H1 (cell line): Measurements from ENCODE around the gene TTC28. TPM values are rescaled to one million over a fixed set of nuclear protein-coding genes. Genes with fewer than 3 reads are reported as not detected.

ENCODE experiments used
- CTCF ChIA-PET: fragments of 300-600 bp; sonication (Branson Sonifier 250); formaldehyde crosslinking; loops from one replicate; lab custom pipeline; 2021; ENCODE audit not compliant: partially characterized antibody; lab: Charles Lee
- POLR2A ChIA-PET: fragments of 300-600 bp; sonication (Branson Sonifier 250); formaldehyde crosslinking; loops from one replicate; lab custom pipeline; 2021; ENCODE audit warnings: inconsistent platforms; ENCODE audit not compliant: partially characterized antibody; lab: Charles Lee
- DNase-seq, 2 experiments: peaks; one replicate each; pipeline versions ENCODE4 v3.0.0 to v3.0.0-alpha.2; 2010 to 2022; ENCODE audit warnings: low spot score in 2 of 2, low read depth in 1 of 2, mixed read lengths in 1 of 2
- FAIRE-seq: peaks from 2 replicates; lab custom pipeline; 2011; peaks lifted over from hg19 to GRCh38; lab: Jason Lieb, UNC
- H2AFZ ChIP-seq: 2 replicates; pipeline ENCODE4 v1.8.1; 2012; ENCODE audit warnings: low read length, inconsistent platforms
- H2AK5ac ChIP-seq: 2 replicates; pipeline ENCODE4 v1.6.1; 2013; ENCODE audit warnings: low read depth, low read length
- H2BK120ac ChIP-seq: replicated peaks from 2 replicates; pipeline ENCODE3; 2013; ENCODE audit warnings: low read depth, low read length, inconsistent platforms
- H2BK12ac ChIP-seq: 2 replicates; pipeline ENCODE4 v1.6.1; 2013; ENCODE audit warnings: low read depth, low read length
- H2BK15ac ChIP-seq: 2 replicates; pipeline ENCODE4 v1.6.1; 2013; ENCODE audit warnings: low read length
- H2BK20ac ChIP-seq: 2 replicates; pipeline ENCODE4 v1.6.1; 2013; ENCODE audit warnings: low read length
- H2BK5ac ChIP-seq: 2 replicates; pipeline ENCODE4 v1.6.1; 2013; ENCODE audit warnings: low read depth, low read length
- H3K14ac ChIP-seq: 2 replicates; pipeline ENCODE4 v1.6.1; 2013; ENCODE audit warnings: inconsistent platforms; ENCODE audit not compliant: insufficient read length
- H3K18ac ChIP-seq: 2 replicates; pipeline ENCODE4 v1.6.1; 2013; ENCODE audit warnings: low read length; ENCODE audit errors: extremely low read depth
- H3K23ac ChIP-seq: 2 replicates; pipeline ENCODE4 v1.6.1; 2013; ENCODE audit warnings: inconsistent platforms; ENCODE audit not compliant: insufficient read length
- H3K23me2 ChIP-seq: 2 replicates; pipeline ENCODE4 v1.6.1; 2013; ENCODE audit warnings: low read depth, low read length
- H3K27ac ChIP-seq: 2 replicates; pipeline ENCODE4 v1.6.1; 2011; ENCODE audit warnings: low read depth, low read length, inconsistent platforms
- H3K27me3 ChIP-seq, 4 experiments: replicated peaks in 1 of 4; 1 replicate in 1 of 4; 2 replicates in 3 of 4; pipeline versions ENCODE4 v1.6.1 to v1.8.1; 2011 to 2013; ENCODE audit warnings: low read length in 3 of 4, mild to moderate bottlenecking in 3 of 4, inconsistent platforms in 2 of 4, mixed read lengths in 2 of 4, moderate library complexity in 1 of 4; ENCODE audit not compliant: control insufficient read depth in 3 of 4, insufficient read depth in 3 of 4; ENCODE audit errors: extremely low read depth in 1 of 4
- H3K36me3 ChIP-seq, 4 experiments: 2 replicates each; pipeline versions ENCODE4 v1.6.1 to v1.8.1; 2011 to 2013; ENCODE audit warnings: mild to moderate bottlenecking in 4 of 4, low read length in 3 of 4, moderate library complexity in 2 of 4, control low read depth in 1 of 4, inconsistent platforms in 1 of 4; ENCODE audit not compliant: insufficient read depth in 4 of 4, control insufficient read depth in 2 of 4
- H3K4ac ChIP-seq: replicated peaks from 2 replicates; pipeline ENCODE3; 2013; ENCODE audit warnings: low read length, low read depth, mixed read lengths, inconsistent platforms; ENCODE audit not compliant: insufficient read length
- H3K4me1 ChIP-seq, 4 experiments: replicated peaks in 1 of 4; 1 replicate in 1 of 4; 2 replicates in 3 of 4; pipeline versions ENCODE4 v1.6.1 to v1.8.1; 2011 to 2013; ENCODE audit warnings: low read length in 3 of 4, inconsistent platforms in 2 of 4, mixed read lengths in 1 of 4; ENCODE audit not compliant: insufficient read depth in 4 of 4, control insufficient read depth in 3 of 4
- H3K4me2 ChIP-seq, 2 experiments: 2 replicates each; pipeline versions ENCODE4 v1.6.1 to v1.8.1; 2011 to 2013; ENCODE audit warnings: low read depth in 2 of 2, low read length in 2 of 2, control low read depth in 1 of 2, inconsistent platforms in 1 of 2, mild to moderate bottlenecking in 1 of 2; ENCODE audit not compliant: insufficient read depth in 1 of 2
- H3K4me3 ChIP-seq, 4 experiments: fragments of 200-600, 300-600 bp in 1 of 4; sonication (generic), shearing (Covaris generic), sonication (Bioruptor Twin) in 1 of 4; 2 replicates each; pipeline versions ENCODE4 v1.5.1 to v1.8.1; 2011 to 2016; ENCODE audit warnings: low read length in 4 of 4, low read depth in 3 of 4, control low read depth in 2 of 4, inconsistent platforms in 2 of 4, mild to moderate bottlenecking in 2 of 4, mixed read lengths in 1 of 4, moderate library complexity in 1 of 4; ENCODE audit not compliant: insufficient read depth in 2 of 4; ENCODE audit errors: extremely low read depth in 1 of 4
- H3K56ac ChIP-seq: replicated peaks from 2 replicates; pipeline ENCODE3; 2013; ENCODE audit warnings: low read depth, mild to moderate bottlenecking, mixed read lengths, low read length, inconsistent platforms; ENCODE audit not compliant: insufficient read length
- H3K79me1 ChIP-seq: 2 replicates; pipeline ENCODE4 v1.6.1; 2013; ENCODE audit warnings: low read depth, low read length, control low read depth
- H3K79me2 ChIP-seq, 2 experiments: 2 replicates each; pipeline versions ENCODE4 v1.6.1 to v1.8.1; 2012 to 2013; ENCODE audit warnings: low read length in 2 of 2, mild to moderate bottlenecking in 2 of 2, inconsistent platforms in 1 of 2; ENCODE audit not compliant: insufficient read depth in 2 of 2, control insufficient read depth in 1 of 2
- H3K9ac ChIP-seq, 4 experiments: replicated peaks in 1 of 4; 1 replicate in 1 of 4; 2 replicates in 3 of 4; pipeline versions ENCODE4 v1.6.1 to v1.8.1; 2011 to 2013; ENCODE audit warnings: low read depth in 3 of 4, low read length in 3 of 4, control low read depth in 2 of 4, mild to moderate bottlenecking in 2 of 4, moderate library complexity in 2 of 4, inconsistent platforms in 1 of 4; ENCODE audit errors: extremely low read depth in 1 of 4
- H3K9me3 ChIP-seq, 2 experiments: 2 replicates each; pipeline versions ENCODE4 v1.6.1 to v1.8.1; 2012 to 2013; ENCODE audit warnings: mild to moderate bottlenecking in 2 of 2, moderate library complexity in 2 of 2, control low read depth in 1 of 2, inconsistent platforms in 1 of 2, low read depth in 1 of 2, low read length in 1 of 2, mixed read lengths in 1 of 2; ENCODE audit not compliant: insufficient read depth in 2 of 2
- H4K20me1 ChIP-seq, 2 experiments: replicated peaks in 1 of 2; 2 replicates each; pipeline versions ENCODE3 to v1.8.1; 2011 to 2013; ENCODE audit warnings: inconsistent platforms in 2 of 2, low read length in 2 of 2, mild to moderate bottlenecking in 1 of 2; ENCODE audit not compliant: insufficient read depth in 2 of 2, control insufficient read depth in 1 of 2
- H4K5ac ChIP-seq: 2 replicates; pipeline ENCODE4 v1.6.1; 2013; ENCODE audit warnings: low read length, low read depth, mixed read lengths, inconsistent platforms; ENCODE audit not compliant: insufficient read length
- H4K8ac ChIP-seq: 2 replicates; pipeline ENCODE4 v1.8.0; 2013; ENCODE audit warnings: mild to moderate bottlenecking, moderate library complexity, low read length, inconsistent platforms; ENCODE audit not compliant: insufficient read depth; ENCODE audit errors: extremely low read depth
- H4K91ac ChIP-seq: replicated peaks from 2 replicates; pipeline ENCODE3; 2013; ENCODE audit warnings: low read length, mixed read lengths, inconsistent platforms; ENCODE audit not compliant: insufficient read length
- CBX5 ChIP-seq: fragments of 300-800, 300-1000 bp; sonication (generic); IDR thresholded peaks from 2 replicates; pipeline ENCODE4 v1.7.1; 2016; ENCODE audit warnings: antibody characterized with exemption, low read length, low read depth
- CHD2 ChIP-seq: IDR thresholded peaks from 2 replicates; pipeline ENCODE4 v1.6.1; 2012; ENCODE audit warnings: low read length, improper control_type of control experiment
- EZH2 ChIP-seq: fragments of 200-600 bp; sonication (generic); IDR thresholded peaks from 2 replicates; pipeline ENCODE4 v1.7.1; 2012; ENCODE audit warnings: low read depth, mild to moderate bottlenecking, moderate library complexity, low read length, inconsistent platforms; ENCODE audit not compliant: severe bottlenecking
- FOSL1 ChIP-seq: IDR thresholded peaks from 2 replicates; pipeline ENCODE4 v1.6.1; 2011; ENCODE audit warnings: mild to moderate bottlenecking, low read depth, low read length, moderate library complexity; ENCODE audit not compliant: insufficient read depth
- GABPA ChIP-seq: IDR thresholded peaks from 2 replicates; pipeline ENCODE4 v1.6.1; 2011; ENCODE audit warnings: mild to moderate bottlenecking, low read length, moderate library complexity, borderline replicate concordance; ENCODE audit not compliant: insufficient read depth
- HDAC6 ChIP-seq: IDR thresholded peaks from one replicate; pipeline ENCODE4 v1.7.1; 2012; ENCODE audit warnings: low read depth, mild to moderate bottlenecking, inconsistent platforms, low read length, moderate library complexity
- JUND ChIP-seq: IDR thresholded peaks from 2 replicates; pipeline ENCODE4 v1.6.1; 2011; ENCODE audit warnings: mild to moderate bottlenecking, improper control_type of control experiment, low read length
- KDM5A ChIP-seq: fragments of 200-600 bp; IDR thresholded peaks from 2 replicates; pipeline ENCODE4 v1.7.1; 2012; ENCODE audit warnings: mild to moderate bottlenecking, low read length, inconsistent platforms, mixed read lengths
- POLR2A ChIP-seq, 2 experiments: IDR thresholded peaks; 1 replicate in 1 of 2; 2 replicates in 1 of 2; pipeline ENCODE4 v1.6.1; 2011; ENCODE audit warnings: low read depth in 2 of 2, low read length in 2 of 2, mild to moderate bottlenecking in 2 of 2; ENCODE audit errors: control extremely low read depth in 1 of 2
- RAD21 ChIP-seq, 2 experiments: IDR thresholded peaks in 1 of 2; conservative IDR thresholded peaks in 1 of 2; 2 replicates each; pipeline ENCODE4 v1.6.1; 2011; ENCODE audit warnings: low read depth in 2 of 2, low read length in 2 of 2, improper control_type of control experiment in 1 of 2, inconsistent platforms in 1 of 2, mild to moderate bottlenecking in 1 of 2, moderate library complexity in 1 of 2
- SAP30 ChIP-seq: fragments of 300-600 bp; sonication (generic); IDR thresholded peaks from 2 replicates; pipeline ENCODE4 v1.7.1; 2012; ENCODE audit warnings: low read length, moderate library complexity, mild to moderate bottlenecking, inconsistent platforms; ENCODE audit not compliant: insufficient read depth, insufficient replicate concordance
- SIX5 ChIP-seq: IDR thresholded peaks from 2 replicates; pipeline ENCODE4 v1.6.1; 2011; ENCODE audit warnings: mild to moderate bottlenecking, low read depth, low read length
- TEAD4 ChIP-seq: IDR thresholded peaks from 2 replicates; pipeline ENCODE4 v1.6.1; 2012; ENCODE audit warnings: low read depth, low read length, inconsistent platforms, mixed read lengths
- WGBS, 2 experiments: shearing (Covaris generic) in 1 of 2; methylation state at CpG; one replicate each; pipeline versions ENCODE4 v1.1.6 to v1.1.7; 2013 to 2015; ENCODE audit warnings: low lambda C conversion rate in 2 of 2, mixed read lengths in 2 of 2, inconsistent platforms in 1 of 2, low coverage in 1 of 2, missing lambda C conversion rate in 1 of 2; ENCODE audit not compliant: insufficient replicate concordance in 2 of 2, insufficient coverage in 1 of 2, insufficient read length in 1 of 2; ENCODE audit errors: extremely low coverage in 1 of 2, missing lambda C conversion rate in 1 of 2; 5-methylcytosine and 5-hydroxymethylcytosine counted together
- polyA plus RNA-seq, 7 experiments: library from polyadenylated mRNA; depleted of rRNA in 3 of 7; stranded (reverse) in 5 of 7; unstranded in 2 of 7; fragments of >200 nt in 5 of 7; fragments of 200-250 nt in 2 of 7; gene quantifications; 1 replicate in 5 of 7; 2 replicates in 1 of 7; 4 replicates in 1 of 7; pipeline versions ENCODE4 v1.2.1 to v1.2.3, GENCODE V29; 2011 to 2013; ENCODE audit warnings: missing spikeins in 2 of 7, mixed read lengths in 2 of 7
- total RNA-seq: library from RNA; stranded (reverse); fragmentation: NEBNext Ultra II Directional; extraction: Animal tissue kit (Norgen Biotek cat#: 25700); gene quantifications from 2 replicates; pipeline ENCODE4 v1.2.1, GENCODE V29; 2021
- TF ChIP-seq, protein P1 (sequence below): IDR thresholded peaks from 2 replicates; pipeline ENCODE4 v1.6.1; 2011; ENCODE audit warnings: low read depth, mild to moderate bottlenecking, low read length; ENCODE audit not compliant: insufficient read depth

TTC28 gene
- total and polyA plus RNA-seq, 2 of the 8 experiments (the other 6 are each of a cell fraction or from before 2014, with no cell fraction given) = 2.6 to 12.6 TPM

DNA sequence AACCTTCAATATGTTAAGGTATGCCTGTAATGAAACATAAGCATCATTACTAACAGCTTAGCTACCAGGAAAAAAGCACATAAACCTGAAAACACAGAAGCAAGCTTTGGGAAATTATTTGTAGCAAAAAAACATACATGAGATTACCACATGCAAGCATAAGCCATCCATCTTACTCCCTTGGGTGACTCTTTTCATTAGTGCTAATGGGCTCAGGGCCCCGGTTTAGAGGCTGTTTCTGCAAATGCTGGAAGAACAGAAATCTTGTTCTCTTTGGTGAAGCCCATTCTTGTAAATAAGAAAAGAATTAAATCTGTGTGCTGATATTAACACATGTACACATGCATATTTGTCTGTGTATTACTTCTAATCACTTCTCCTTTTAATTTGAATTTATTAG lies 314.3 kb downstream of the TTC28 start:
- FAIRE-seq = no peak
- no peak overlapping the region for H3K23ac ChIP-seq
- H4K8ac ChIP-seq = no peak overlapping the region
- no peak overlapping the region for H4K91ac ChIP-seq
- H2AK5ac ChIP-seq = no peak overlapping the region
- 95% methylated on average over 1 of the region's 1 CpG; no CpG with 5 or more reads in 1 of the 2 experiments for WGBS, 2 experiments
- no peak overlapping the region for H4K5ac ChIP-seq
- DNase-seq = no peak
- no peak overlapping the region for H3K9ac ChIP-seq
- CTCF ChIA-PET = interaction anchor here (0.6 kb wide), 1 partner anchor 252 kb away, joined by 3 read pairs; no protein-coding TSS in a partner anchor
- H3K23me2 ChIP-seq = no peaks in the 10 kb centered on the region
- no peaks in the 10 kb centered on the region for H3K27me3 ChIP-seq
- H4K20me1 ChIP-seq = no peaks in the 10 kb centered on the region
- peaks cover 12 to 25% of the 10 kb centered on the region in 2 experiments; a peak in 3 of 4 replicates for H3K9me3 ChIP-seq
- peaks cover 0 to 5% (median 0%) of the 10 kb centered on the region in 4 experiments; a peak in 1 of 8 replicates for H3K36me3 ChIP-seq
- no peak overlapping the region for H2BK120ac ChIP-seq
- no peak overlapping the region for H3K4me3 ChIP-seq
- POLR2A ChIA-PET = no interaction called here
- no peak overlapping the region for H3K14ac ChIP-seq
- no peak overlapping the region for H3K56ac ChIP-seq
- H2BK5ac ChIP-seq = no peak overlapping the region
- no peak overlapping the region for H3K18ac ChIP-seq
- H3K79me1 ChIP-seq = no peaks in the 10 kb centered on the region
- H3K27ac ChIP-seq = no peak overlapping the region
- H3K4ac ChIP-seq = no peak overlapping the region
- no peak overlapping the region for H2AFZ ChIP-seq
- no peak overlapping the region for H3K4me2 ChIP-seq
- H2BK20ac ChIP-seq = no peak overlapping the region
- no peak overlapping the region for H2BK12ac ChIP-seq
- no peaks in the 10 kb centered on the region for H3K79me2 ChIP-seq
- no peak overlapping the region for H2BK15ac ChIP-seq
- no peaks in the 10 kb centered on the region for H3K4me1 ChIP-seq
- TF ChIP-seq FOSL1 = no peak
- TF ChIP-seq KDM5A = no peak
- TF ChIP-seq CBX5 = no peak
- no peak for TF ChIP-seq SIX5
- TF ChIP-seq, protein P1, sequence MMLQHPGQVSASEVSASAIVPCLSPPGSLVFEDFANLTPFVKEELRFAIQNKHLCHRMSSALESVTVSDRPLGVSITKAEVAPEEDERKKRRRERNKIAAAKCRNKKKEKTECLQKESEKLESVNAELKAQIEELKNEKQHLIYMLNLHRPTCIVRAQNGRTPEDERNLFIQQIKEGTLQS = no peak
- TF ChIP-seq HDAC6 = no peak
- no peak for TF ChIP-seq EZH2
- no peak for TF ChIP-seq JUND
- no peak for TF ChIP-seq TEAD4
- no peak for TF ChIP-seq POLR2A (IDR thresholded peaks at IDR 0.05; ENCODE audit: control extremely low read depth in 1 of 2, low read depth in 2 of 2, low read length in 2 of 2)
- TF ChIP-seq GABPA = no peak
- no peak for TF ChIP-seq SAP30
- no peak for TF ChIP-seq CHD2
- no peak for TF ChIP-seq RAD21 (IDR thresholded peaks at IDR 0.05 in 1 of 2, conservative IDR thresholded peaks at IDR 0.05 in 1 of 2; ENCODE audit: low read depth in 2 of 2, low read length in 2 of 2)
